Measurements from ENCODE around the gene VWA5B2.

VWA5B2 gene

DNA sequence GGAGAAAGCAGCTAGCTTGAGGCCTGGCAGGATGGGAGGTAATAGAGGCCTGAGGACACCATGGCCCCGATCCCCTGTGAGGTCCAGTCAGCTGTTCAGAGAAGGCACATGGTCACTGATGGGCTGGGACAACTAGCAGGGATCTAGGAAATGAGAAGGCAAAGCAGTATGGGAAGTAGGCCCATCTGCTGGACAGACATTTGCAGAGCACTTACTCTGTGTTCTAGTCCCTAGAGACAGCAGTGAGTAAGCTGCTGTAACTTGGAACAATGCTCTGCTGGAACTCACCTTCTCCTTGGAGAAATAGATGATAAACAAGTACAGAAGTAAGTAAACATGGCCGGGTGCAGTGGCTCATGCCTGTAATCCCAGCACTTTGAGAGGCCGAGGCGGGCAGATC, 53.6 kb downstream of the VWA5B2 start:
- no peak for DNase-seq

DNA sequence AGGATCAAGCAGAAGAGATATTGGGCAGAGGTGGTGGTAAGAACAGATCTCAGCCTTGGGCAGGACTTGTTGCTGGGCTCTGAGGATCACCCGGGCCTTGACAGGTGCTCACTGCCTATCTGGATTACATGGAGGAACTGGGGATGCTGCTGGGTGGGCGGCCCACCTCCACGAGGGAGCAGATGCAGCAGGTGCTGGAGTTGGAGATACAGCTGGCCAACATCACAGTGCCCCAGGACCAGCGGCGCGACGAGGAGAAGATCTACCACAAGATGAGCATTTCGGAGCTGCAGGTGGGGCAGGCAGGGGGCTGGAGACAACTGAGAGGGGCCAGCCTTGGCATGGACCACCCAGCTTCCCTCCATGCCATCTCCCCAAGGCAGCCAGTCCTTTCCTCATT, 54.3 kb downstream of the VWA5B2 start:
- DNase-seq = no peak

GRCh38 chr3:184284696-184285095, 55.3 kb downstream of the VWA5B2 start:
- DNase-seq = peak in 1 of 5 donors; percentile 35

- peak in 4 of 5 donors; percentile 30 to 55 (median 40) for DNase-seq
Measured at GRCh38 chr3:184289426-184289938, 60.1 kb downstream of the VWA5B2 start.

- no peak for DNase-seq
Measured at GRCh38 chr3:184290331-184290730, 60.9 kb downstream of the VWA5B2 start.

GRCh38 chr3:184291044-184291737, 61.8 kb downstream of the VWA5B2 start:
- DNase-seq = no peak

All from T-helper 1 cell (primary cell).